OCI-LY1 (cell line): ENCODE results near the gene NLRP12.
"Not testable (repeated sequence)": the region's sequence is repeated elsewhere in the genome, so short reads cannot be mapped to it uniquely, and the experiment has no call there.

Experiments
- H2AFZ ChIP-seq: fragments of 200-600 bp; sonication (generic), shearing (Covaris generic); 2 replicates; pipeline ENCODE4 v1.6.0; 2014; ENCODE audit warnings: antibody characterized with exemption, mild to moderate bottlenecking, low read length
- H3F3A ChIP-seq: fragments of 200-600 bp; sonication (generic), shearing (Covaris generic); 2 replicates; pipeline ENCODE4 v1.6.0; 2014; ENCODE audit warnings: mild to moderate bottlenecking, antibody characterized with exemption, low read length, moderate library complexity; ENCODE audit not compliant: insufficient read depth
- H3K27ac ChIP-seq: fragments of 200-600 bp; sonication (generic); 2 replicates; pipeline ENCODE4 v1.5.1; 2014; ENCODE audit warnings: low read length, mixed run types, mild to moderate bottlenecking, low read depth; ENCODE audit not compliant: poor library complexity, severe bottlenecking
- H3K27me3 ChIP-seq: fragments of 200-600 bp; sonication (generic); 2 replicates; pipeline ENCODE4 v1.6.0; 2014; ENCODE audit warnings: antibody characterized with exemption, mild to moderate bottlenecking, low read length, moderate library complexity; ENCODE audit not compliant: insufficient read depth
- H3K36me3 ChIP-seq: fragments of 200-600 bp; sonication (generic); 2 replicates; pipeline ENCODE4 v1.6.1; 2014; ENCODE audit warnings: mild to moderate bottlenecking, antibody characterized with exemption, low read length, moderate library complexity, mixed read lengths; ENCODE audit not compliant: insufficient read depth
- H3K4me1 ChIP-seq: fragments of 200-600 bp; sonication (generic); 2 replicates; pipeline ENCODE4 v1.5.1; 2014; ENCODE audit warnings: mild to moderate bottlenecking, low read length, moderate library complexity; ENCODE audit not compliant: insufficient read depth, severe bottlenecking
- H3K4me2 ChIP-seq: fragments of 200-600 bp; sonication (generic), shearing (Covaris generic); 2 replicates; pipeline ENCODE4 v1.6.1; 2014; ENCODE audit warnings: low read length
- H3K4me3 ChIP-seq: fragments of 200-600 bp; sonication (generic); 2 replicates; pipeline ENCODE4 v1.5.1; 2014; ENCODE audit warnings: low read length, low read depth, mild to moderate bottlenecking, mixed read lengths; ENCODE audit not compliant: poor library complexity, severe bottlenecking
- H3K79me2 ChIP-seq: fragments of 200-600 bp; shearing (Covaris generic); 2 replicates; pipeline ENCODE4 v1.6.1; 2016; ENCODE audit warnings: mixed run types, low read length, mixed read lengths; ENCODE audit not compliant: insufficient read depth
- H3K9ac ChIP-seq: fragments of 200-600 bp; sonication (generic), shearing (Covaris generic); 2 replicates; pipeline ENCODE4 v1.6.1; 2014; ENCODE audit warnings: mild to moderate bottlenecking, low read length, mixed read lengths
- H3K9me2 ChIP-seq: fragments of 200-600 bp; sonication (generic), shearing (Covaris generic); 2 replicates; pipeline ENCODE4 v1.6.1; 2014; ENCODE audit warnings: low read depth, mild to moderate bottlenecking, low read length, mixed read lengths
- H3K9me3 ChIP-seq: fragments of 200-600 bp; shearing (Covaris generic); 2 replicates; pipeline ENCODE4 v1.6.1; 2014; ENCODE audit warnings: low read length, mixed read lengths
- H4K20me1 ChIP-seq: fragments of 200-600 bp; sonication (generic), shearing (Covaris generic); 2 replicates; pipeline ENCODE4 v1.6.0; 2016; ENCODE audit warnings: mild to moderate bottlenecking, low read length; ENCODE audit not compliant: insufficient read depth
- CTCF ChIP-seq: fragments of 200-600 bp; sonication (generic), shearing (Covaris generic); IDR thresholded peaks from 2 replicates; pipeline ENCODE4 v1.5.1; 2017; ENCODE audit warnings: mild to moderate bottlenecking, antibody characterized with exemption, low read length, moderate library complexity, mixed read lengths
- EZH2 ChIP-seq: fragments of 200-600 bp; sonication (generic), shearing (Covaris generic); IDR thresholded peaks from 2 replicates; pipeline ENCODE4 v1.8.0; 2017; ENCODE audit warnings: borderline replicate concordance, mixed run types, mild to moderate bottlenecking, antibody characterized with exemption, low read length, moderate library complexity, mixed read lengths

Gene NLRP12

GRCh38 chr19:53772943-53773342 is 51.2 kb downstream of the NLRP12 start:
- Histone ChIP-seq H3K4me2 (no peak overlapping the region), H3K4me1 (no peaks in the 10 kb centered on the region), H4K20me1 (no peaks in the 10 kb centered on the region), H3F3A (no peaks in the 10 kb centered on the region), H3K79me2 (no peaks in the 10 kb centered on the region), H3K27ac (no peak overlapping the region), H3K27me3 (no peaks in the 10 kb centered on the region), H3K9me2 (no peaks in the 10 kb centered on the region), H3K4me3 (no peak overlapping the region), H3K36me3 (no peaks in the 10 kb centered on the region), H2AFZ (no peak overlapping the region), H3K9me3 (no peaks in the 10 kb centered on the region), H3K9ac (no peak overlapping the region)
- TF ChIP-seq CTCF, result peak; percentile 61
- TF ChIP-seq EZH2, result no peak

- H3K9me2 ChIP-seq, result no peaks in the 10 kb centered on the region
- H2AFZ ChIP-seq, result no peak overlapping the region
- no peaks in the 10 kb centered on the region for H3K4me1 ChIP-seq
- H3K4me3 ChIP-seq, result no peak overlapping the region
- H3K9me3 ChIP-seq, result no peaks in the 10 kb centered on the region
- no peaks in the 10 kb centered on the region for H3K79me2 ChIP-seq
- H3F3A ChIP-seq, result no peaks in the 10 kb centered on the region
- TF ChIP-seq EZH2 (no peak), CTCF (no peak)
- no peak overlapping the region for H3K27ac ChIP-seq
- no peaks in the 10 kb centered on the region for H3K27me3 ChIP-seq
- no peak overlapping the region for H3K9ac ChIP-seq
- no peaks in the 10 kb centered on the region for H3K36me3 ChIP-seq
- H3K4me2 ChIP-seq, result no peak overlapping the region
- H4K20me1 ChIP-seq, result no peaks in the 10 kb centered on the region
These were observed 53.0 kb downstream of the NLRP12 start for GRCh38 chr19:53771144-53771543.

DNA sequence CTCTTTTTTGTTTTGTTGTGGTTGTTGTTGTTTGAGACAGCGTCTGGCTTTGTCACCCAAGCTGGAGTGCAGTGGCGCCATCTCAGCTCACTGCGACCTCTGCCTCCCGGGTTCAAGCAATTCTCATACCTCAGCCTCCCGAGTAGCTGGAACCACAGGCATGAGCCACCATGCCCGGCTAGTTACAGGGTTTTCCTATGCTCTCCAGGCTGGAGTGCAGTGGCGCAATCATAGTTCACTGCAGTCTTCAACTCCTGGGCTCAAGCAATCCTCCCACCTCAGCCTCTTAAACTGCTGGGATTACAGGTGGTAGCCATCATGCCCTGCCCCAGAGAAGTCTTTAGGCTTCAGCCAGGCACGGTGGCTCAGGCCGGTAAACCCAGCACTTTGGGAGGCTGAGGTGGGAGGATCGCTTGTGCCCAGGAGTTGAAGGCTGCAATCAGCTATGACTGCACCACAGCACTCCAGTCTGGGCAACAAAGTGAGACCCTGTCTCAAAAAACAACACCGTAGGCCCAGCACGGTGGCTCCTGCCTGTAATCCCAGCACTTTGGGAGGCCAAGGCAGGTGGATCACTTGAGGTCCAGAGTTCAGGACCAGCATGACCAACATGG is 54.3 kb downstream of the NLRP12 start:
- not testable (repeated sequence) for H3K4me2 ChIP-seq, H3K9me3 ChIP-seq, H3K9ac ChIP-seq, H3K36me3 ChIP-seq, H4K20me1 ChIP-seq, H3K27ac ChIP-seq, H3K4me1 ChIP-seq, H3K9me2 ChIP-seq, H3K79me2 ChIP-seq, H3F3A ChIP-seq, H2AFZ ChIP-seq, H3K4me3 ChIP-seq, H3K27me3 ChIP-seq

- Histone ChIP-seq H3K4me1 (no peaks in the 10 kb centered on the region), H3F3A (no peaks in the 10 kb centered on the region), H3K27ac (no peak overlapping the region), H3K79me2 (no peaks in the 10 kb centered on the region), H3K9me2 (no peaks in the 10 kb centered on the region), H3K27me3 (no peaks in the 10 kb centered on the region), H3K9me3 (no peaks in the 10 kb centered on the region), H3K4me2 (no peak overlapping the region), H3K36me3 (no peaks in the 10 kb centered on the region), H3K4me3 (no peak overlapping the region), H4K20me1 (no peaks in the 10 kb centered on the region), H2AFZ (no peak overlapping the region), H3K9ac (no peak overlapping the region)
- TF ChIP-seq CTCF (no peak), EZH2 (no peak)
These were observed 55.7 kb downstream of the NLRP12 start for GRCh38 chr19:53768401-53768800.

DNA sequence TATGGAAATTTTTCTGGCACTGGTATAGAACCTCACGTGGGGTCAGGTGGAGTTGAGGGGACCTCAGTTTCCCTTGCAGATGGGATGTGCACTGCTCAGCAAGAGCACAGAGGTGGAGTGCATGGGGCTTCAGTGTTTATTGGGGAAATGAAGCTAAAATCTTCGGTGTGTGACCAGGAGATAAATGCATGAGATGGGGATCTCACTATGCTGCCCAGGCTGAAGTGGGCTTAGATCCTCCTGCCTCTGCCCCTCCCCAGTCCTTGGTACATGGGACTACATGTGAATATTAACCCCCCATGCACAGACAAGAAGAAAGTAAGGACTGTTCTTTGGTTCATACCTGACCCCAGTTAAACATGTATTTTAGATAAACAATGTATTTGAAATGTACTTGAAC is 65.1 kb downstream of the NLRP12 start:
- H3K9me2 ChIP-seq, H3K9me3 ChIP-seq, H3K79me2 ChIP-seq, H2AFZ ChIP-seq, H3F3A ChIP-seq, H3K9ac ChIP-seq, H3K4me1 ChIP-seq, H3K4me3 ChIP-seq, H3K36me3 ChIP-seq, H3K4me2 ChIP-seq, H4K20me1 ChIP-seq, H3K27ac ChIP-seq, H3K27me3 ChIP-seq: not testable (repeated sequence)
